HG03460 (cell line): ENCODE measurements around the gene INSYN1.
"Not testable (repeated sequence)": the region's sequence is repeated elsewhere in the genome, so short reads cannot be mapped to it uniquely, and the experiment has no call there.

Experiments
- ATAC-seq: cut with Tn5 transposase; IDR thresholded peaks from one replicate; pipeline ENCODE4 v1.9.1; 2021; ENCODE audit not compliant: unreplicated experiment

Gene INSYN1

DNA sequence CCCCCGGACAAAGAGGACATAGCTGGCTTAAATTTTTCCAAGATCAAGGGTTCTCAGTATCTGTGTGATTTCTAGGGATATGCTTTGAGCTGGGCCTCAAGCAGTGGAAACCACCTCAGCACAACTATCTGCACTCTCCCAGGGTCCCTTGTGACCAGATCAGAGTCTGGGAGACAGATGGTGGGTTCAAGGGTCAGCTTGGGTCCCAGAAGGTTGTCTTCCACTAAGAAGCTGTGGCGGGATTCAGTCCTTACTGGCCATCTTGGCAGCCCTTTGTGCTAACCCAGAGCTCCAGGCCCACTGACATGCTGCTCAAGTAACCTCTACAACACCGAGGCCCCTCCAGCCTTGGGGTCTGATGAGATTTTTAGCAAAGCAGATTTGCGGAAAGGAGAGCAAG, 2.7 kb downstream of the INSYN1 start:
- ATAC-seq, result no peak

DNA sequence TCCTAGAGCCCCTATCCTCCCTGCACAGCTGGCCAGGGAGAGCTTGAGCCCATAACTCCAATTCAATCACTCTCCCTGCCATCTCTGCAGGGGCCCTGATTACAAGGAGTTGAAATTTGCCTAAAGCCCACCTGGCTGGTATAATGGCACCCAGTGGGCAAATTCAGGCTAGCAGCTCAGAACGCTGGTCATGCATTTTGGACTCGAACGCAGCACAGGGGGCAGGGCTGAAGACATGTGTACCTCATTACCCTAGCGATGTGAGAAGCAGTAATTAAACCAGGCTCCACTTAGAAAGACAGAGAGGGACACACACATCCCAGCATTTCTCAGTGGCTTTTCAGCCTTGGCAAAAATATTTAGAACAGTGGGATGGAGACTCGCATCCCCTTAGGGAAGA, 3.2 kb downstream of the INSYN1 start:
- no peak for ATAC-seq

DNA sequence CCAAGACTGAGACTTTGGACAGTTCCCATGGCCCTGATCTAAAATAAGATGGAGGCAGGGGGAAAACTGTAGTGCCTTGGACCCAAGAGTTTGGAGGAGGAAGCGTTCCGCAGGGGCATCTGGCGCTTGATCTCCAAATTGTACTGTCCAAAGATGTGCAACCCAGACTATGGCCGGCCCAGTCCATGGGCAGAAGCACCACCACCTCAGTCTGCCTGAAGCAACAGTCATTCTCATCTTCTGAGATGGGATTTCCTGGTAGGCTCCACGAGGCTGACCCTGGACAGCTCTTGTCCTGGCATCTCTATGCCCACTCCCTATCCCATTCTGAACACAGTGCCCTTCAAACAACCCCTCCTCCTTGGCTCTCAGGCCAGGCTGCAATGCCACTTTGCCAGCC, 3.6 kb downstream of the INSYN1 start:
- no peak for ATAC-seq

- no peak for ATAC-seq
These were observed 4.4 kb downstream of the INSYN1 start for GRCh38 chr15:73748730-73749129.

DNA sequence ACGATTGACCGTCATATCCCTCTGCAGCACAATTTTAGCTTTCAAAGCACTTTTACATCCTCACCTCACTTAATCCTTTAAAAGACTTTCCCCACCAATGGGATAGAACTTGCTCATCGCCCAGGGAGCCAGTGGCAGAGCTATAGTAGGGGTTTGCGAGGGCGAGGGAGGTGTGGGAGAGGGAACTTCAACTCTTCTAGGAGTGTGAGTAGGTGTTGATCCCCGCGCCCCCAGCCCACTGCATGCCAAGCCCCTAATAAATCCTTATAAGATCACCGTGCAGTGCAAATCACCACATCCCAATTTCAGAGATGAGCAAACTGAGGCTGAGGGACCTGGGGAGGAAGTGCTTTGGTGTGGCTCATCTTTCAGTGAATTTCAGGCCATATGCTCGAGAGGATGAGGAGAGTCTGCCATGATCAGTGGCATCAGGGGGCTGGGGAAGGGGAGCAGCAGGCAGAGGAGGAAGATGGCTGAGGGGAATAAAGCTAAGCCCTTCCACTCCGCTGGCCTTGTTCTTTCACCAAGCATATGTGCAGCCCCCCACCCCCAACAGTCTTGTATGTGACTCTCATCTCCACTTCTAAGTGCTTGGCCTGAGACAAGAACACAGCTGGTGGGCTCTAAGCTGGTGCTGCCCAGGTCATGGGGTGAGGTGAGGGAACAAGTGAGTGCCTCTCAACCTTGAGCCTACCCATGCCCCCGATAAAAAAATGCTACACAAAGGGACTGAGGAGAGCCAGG, 5.1 kb downstream of the INSYN1 start:
- no peak for ATAC-seq

- no peak for ATAC-seq
These were observed 6.3 kb downstream of the INSYN1 start for GRCh38 chr15:73746883-73747282.

- no peak for ATAC-seq
These were observed 6.9 kb downstream of the INSYN1 start for GRCh38 chr15:73746261-73746660.

GRCh38 chr15:73745073-73745472, 8.1 kb downstream of the INSYN1 start:
- ATAC-seq, result no peak

GRCh38 chr15:73744293-73744692, 8.9 kb downstream of the INSYN1 start:
- no peak for ATAC-seq

DNA sequence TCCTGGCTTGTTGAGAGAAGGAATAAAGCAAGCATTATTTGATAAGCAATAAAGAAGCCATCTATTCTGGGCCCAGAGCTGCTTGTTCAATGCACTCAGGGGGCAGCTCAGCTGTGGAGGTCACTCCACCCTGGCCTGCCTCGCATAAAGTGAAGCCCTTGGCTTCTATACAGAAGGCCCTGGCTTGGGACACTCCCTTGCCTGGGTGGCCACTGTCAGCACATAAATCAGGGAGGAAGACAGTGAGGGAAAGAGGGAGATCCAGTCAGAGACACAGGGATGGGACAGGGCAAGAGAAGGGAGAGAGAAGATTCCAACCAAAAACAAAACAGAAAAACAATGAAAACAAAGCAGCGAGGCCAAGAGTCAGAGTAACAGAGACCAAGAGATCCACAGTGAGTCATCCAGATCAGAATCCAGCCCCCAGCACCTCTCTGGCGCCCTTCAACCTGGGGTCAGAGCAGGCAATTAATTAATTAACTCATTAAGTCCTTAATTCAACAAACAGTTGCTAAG, 11.8 kb downstream of the INSYN1 start:
- ATAC-seq, result no peak

GRCh38 chr15:73740152-73741048, 12.8 kb downstream of the INSYN1 start:
- ATAC-seq, result no peak

GRCh38 chr15:73737535-73737934, 15.6 kb downstream of the INSYN1 start:
- ATAC-seq, result no peak

DNA sequence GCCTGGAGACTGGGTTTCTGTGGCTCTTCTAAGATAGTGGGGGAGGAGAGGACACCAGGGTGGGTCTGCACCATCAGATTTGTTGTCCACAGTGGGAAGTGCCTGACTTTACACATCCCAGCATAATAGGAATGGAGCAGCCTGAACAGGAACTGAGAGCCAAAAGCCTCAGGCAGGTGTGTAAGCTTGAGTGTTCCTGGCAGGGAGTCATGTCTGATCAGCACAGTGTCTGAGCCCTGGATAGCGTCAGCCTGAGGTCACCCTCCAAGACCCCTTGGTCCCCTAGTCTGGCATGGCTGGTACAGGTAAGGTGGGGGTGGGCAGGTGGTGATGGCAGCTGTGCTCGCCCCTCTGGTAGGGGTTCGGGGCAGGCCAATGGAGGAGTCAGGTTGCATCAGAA, 20.2 kb downstream of the INSYN1 start:
- no peak for ATAC-seq

DNA sequence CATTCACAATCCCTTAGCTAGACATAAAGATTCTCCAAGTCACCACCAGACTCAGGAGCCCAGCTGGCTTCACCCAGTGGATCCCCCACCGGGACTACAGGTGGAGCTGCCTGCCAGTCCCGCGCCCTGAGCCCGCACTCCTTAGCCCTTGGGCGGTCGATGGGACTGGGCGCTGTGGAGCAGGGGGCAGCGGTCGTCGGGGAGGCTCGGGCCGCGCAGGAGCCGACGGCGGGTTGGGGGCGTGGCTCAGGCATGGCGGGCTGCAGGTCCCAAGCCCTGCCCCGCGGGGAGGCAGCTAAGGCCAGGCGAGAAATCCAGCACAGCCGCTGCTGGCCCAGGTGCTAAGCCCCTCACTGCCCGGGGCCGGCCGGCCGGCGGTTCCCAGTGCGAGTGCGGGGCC, 21.1 kb downstream of the INSYN1 start:
- not testable (repeated sequence) for ATAC-seq

GRCh38 chr15:73727330-73727976, 25.7 kb downstream of the INSYN1 start:
- ATAC-seq, result no peak

GRCh38 chr15:73724212-73724611, 28.9 kb downstream of the INSYN1 start:
- ATAC-seq, result no peak

DNA sequence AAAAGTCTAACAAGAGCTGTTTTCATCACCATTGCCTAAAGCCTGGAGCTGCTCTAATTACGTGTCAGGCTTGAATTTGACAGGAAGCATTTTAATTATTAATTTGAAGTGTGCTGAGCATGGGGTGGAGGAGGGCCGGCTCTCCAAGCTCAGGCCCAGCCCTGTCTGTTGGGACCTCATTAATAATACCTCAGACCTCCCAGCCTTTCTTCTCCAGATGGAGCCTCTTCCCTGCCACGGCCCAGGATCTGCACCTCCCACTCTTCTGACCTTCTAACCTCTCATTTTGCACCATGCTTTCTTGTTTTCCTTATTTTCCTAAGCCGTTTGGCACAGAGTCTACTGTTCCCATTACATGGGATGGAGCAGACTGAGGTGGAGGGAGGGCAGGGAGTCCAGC, 30.0 kb downstream of the INSYN1 start:
- no peak for ATAC-seq

GRCh38 chr15:73722425-73722824, 30.7 kb downstream of the INSYN1 start:
- ATAC-seq, result no peak

- no peak for ATAC-seq
These were observed 34.5 kb downstream of the INSYN1 start for GRCh38 chr15:73718694-73719093.

- ATAC-seq, result no peak
These were observed 35.3 kb downstream of the INSYN1 start for GRCh38 chr15:73717802-73718201.

GRCh38 chr15:73717206-73717605, 35.9 kb downstream of the INSYN1 start:
- ATAC-seq, result no peak

GRCh38 chr15:73716417-73716816, 36.7 kb downstream of the INSYN1 start:
- no peak for ATAC-seq
